Astrocyte (in vitro differentiated cells and primary cell): ENCODE measurements around the gene SPTLC1.

Experiments
- EZH2 ChIP-seq: IDR thresholded peaks from 2 replicates; pipeline ENCODE4 v1.6.1; 2012; ENCODE audit warnings: mild to moderate bottlenecking, low read length, inconsistent platforms; ENCODE audit not compliant: insufficient read depth
- TF ChIP-seq, protein P1 (sequence below): IDR thresholded peaks from 2 replicates; pipeline ENCODE4 v1.5.1; 2011; ENCODE audit warnings: low read depth, mild to moderate bottlenecking, inconsistent platforms, low read length, moderate library complexity; ENCODE audit not compliant: insufficient read depth

DNA sequence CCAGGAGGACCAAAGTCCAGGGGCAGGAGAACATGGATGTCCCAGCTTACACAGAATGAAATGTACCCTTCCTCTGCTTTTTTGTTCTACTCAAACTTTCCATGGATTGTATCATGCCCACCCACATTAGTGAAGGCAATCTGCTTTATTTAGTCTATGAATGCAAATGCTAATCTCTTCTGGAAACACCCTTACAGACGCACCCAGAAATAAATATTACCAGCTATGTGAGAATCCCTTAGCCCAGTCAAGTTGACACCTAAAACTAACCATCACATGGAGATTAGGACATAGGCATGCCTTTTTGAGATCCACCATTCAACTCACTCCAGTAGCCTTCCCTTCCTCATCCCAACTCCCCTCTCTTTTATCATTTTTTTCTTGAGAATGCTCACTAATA is 6.1 kb upstream of the SPTLC1 start:
- no peak for TF ChIP-seq EZH2
- TF ChIP-seq, protein P1, sequence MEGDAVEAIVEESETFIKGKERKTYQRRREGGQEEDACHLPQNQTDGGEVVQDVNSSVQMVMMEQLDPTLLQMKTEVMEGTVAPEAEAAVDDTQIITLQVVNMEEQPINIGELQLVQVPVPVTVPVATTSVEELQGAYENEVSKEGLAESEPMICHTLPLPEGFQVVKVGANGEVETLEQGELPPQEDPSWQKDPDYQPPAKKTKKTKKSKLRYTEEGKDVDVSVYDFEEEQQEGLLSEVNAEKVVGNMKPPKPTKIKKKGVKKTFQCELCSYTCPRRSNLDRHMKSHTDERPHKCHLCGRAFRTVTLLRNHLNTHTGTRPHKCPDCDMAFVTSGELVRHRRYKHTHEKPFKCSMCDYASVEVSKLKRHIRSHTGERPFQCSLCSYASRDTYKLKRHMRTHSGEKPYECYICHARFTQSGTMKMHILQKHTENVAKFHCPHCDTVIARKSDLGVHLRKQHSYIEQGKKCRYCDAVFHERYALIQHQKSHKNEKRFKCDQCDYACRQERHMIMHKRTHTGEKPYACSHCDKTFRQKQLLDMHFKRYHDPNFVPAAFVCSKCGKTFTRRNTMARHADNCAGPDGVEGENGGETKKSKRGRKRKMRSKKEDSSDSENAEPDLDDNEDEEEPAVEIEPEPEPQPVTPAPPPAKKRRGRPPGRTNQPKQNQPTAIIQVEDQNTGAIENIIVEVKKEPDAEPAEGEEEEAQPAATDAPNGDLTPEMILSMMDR, result no peak
